ENCODE data around the gene ZNF750.

ZNF750 gene

GRCh38 chr17:82874011-82874835, 34.4 kb upstream of the ZNF750 start:
- H3K4me2 ChIP-seq (ENCODE audit: low read depth, low read length): no peak overlapping the region
- H3K79me2 ChIP-seq (ENCODE audit: low read length): peaks cover 11% of the 10 kb centered on the region; the same call in 1 of the 2 replicates
- H4K20me1 ChIP-seq (ENCODE audit: insufficient read depth, low read length): no peaks in the 10 kb centered on the region
- TF ChIP-seq CTCF (IDR thresholded peaks at IDR 0.05; ENCODE audit: low read length): no peak
- no peak for TF ChIP-seq EZH2 (optimal IDR thresholded peaks at IDR 0.05; ENCODE audit: low read depth, low read length)
- TF ChIP-seq EZH2phosphoT487 (IDR thresholded peaks at IDR 0.05; ENCODE audit: low read length): no peak
- H3K4me1 ChIP-seq (ENCODE audit: low read length): no peaks in the 10 kb centered on the region
- H3K27ac ChIP-seq (ENCODE audit: low read length): no peak overlapping the region
- no peaks in the 10 kb centered on the region for H3K9me2 ChIP-seq (replicated peaks; ENCODE audit: insufficient read depth, low read length)
- H3K4me3 ChIP-seq (ENCODE audit: low read length): no peak overlapping the region
- no peaks in the 10 kb centered on the region for H3K36me3 ChIP-seq (replicated peaks; ENCODE audit: insufficient read depth, low read length)
- DNase-seq: no peak
- H3K27me3 ChIP-seq (replicated peaks; ENCODE audit: insufficient read depth, low read length): no peaks in the 10 kb centered on the region
- H3F3A ChIP-seq (ENCODE audit: insufficient read depth, low read length): no peaks in the 10 kb centered on the region
- no peaks in the 10 kb centered on the region for H3K9me3 ChIP-seq (replicated peaks; ENCODE audit: insufficient read depth, low read length)
- H2AFZ ChIP-seq (ENCODE audit: low read length): no peak overlapping the region
- no peak overlapping the region for H3K9ac ChIP-seq (ENCODE audit: low read length)

- Histone ChIP-seq H3K79me2 (ENCODE audit: low read length) (peaks cover 6% of the 10 kb centered on the region; the same call in 1 of the 2 replicates), H3K27ac (ENCODE audit: low read length) (no peak overlapping the region)
Measured at GRCh38 chr17:82873521-82873920, 33.7 kb upstream of the ZNF750 start.

GRCh38 chr17:82872591-82873520, 33.0 kb upstream of the ZNF750 start:
- no peak overlapping the region for H3K9ac ChIP-seq (ENCODE audit: low read length)
- peaks cover 8% of the 10 kb centered on the region; the same call in 1 of the 2 replicates for H3K79me2 ChIP-seq (ENCODE audit: low read length)
- H4K20me1 ChIP-seq (ENCODE audit: insufficient read depth, low read length): no peaks in the 10 kb centered on the region
- H3F3A ChIP-seq (ENCODE audit: insufficient read depth, low read length): no peaks in the 10 kb centered on the region
- no peaks in the 10 kb centered on the region for H3K9me3 ChIP-seq (replicated peaks; ENCODE audit: insufficient read depth, low read length)
- H2AFZ ChIP-seq (ENCODE audit: low read length): no peak overlapping the region
- H3K27me3 ChIP-seq (replicated peaks; ENCODE audit: insufficient read depth, low read length): no peaks in the 10 kb centered on the region
- no peaks in the 10 kb centered on the region for H3K4me1 ChIP-seq (ENCODE audit: low read length)
- H3K4me2 ChIP-seq (ENCODE audit: low read depth, low read length): no peak overlapping the region
- H3K27ac ChIP-seq (ENCODE audit: low read length): no peak overlapping the region
- no peaks in the 10 kb centered on the region for H3K9me2 ChIP-seq (replicated peaks; ENCODE audit: insufficient read depth, low read length)
- no peak for DNase-seq
- no peak overlapping the region for H3K4me3 ChIP-seq (ENCODE audit: low read length)
- TF ChIP-seq EZH2 (optimal IDR thresholded peaks at IDR 0.05; ENCODE audit: low read depth, low read length): no peak
- TF ChIP-seq CTCF (IDR thresholded peaks at IDR 0.05; ENCODE audit: low read length): no peak
- TF ChIP-seq EZH2phosphoT487 (IDR thresholded peaks at IDR 0.05; ENCODE audit: low read length): no peak
- no peaks in the 10 kb centered on the region for H3K36me3 ChIP-seq (replicated peaks; ENCODE audit: insufficient read depth, low read length)

More at GRCh38 chr17:82873521-82873920, 33.7 kb upstream of the ZNF750 start:
- H3K27me3 ChIP-seq (replicated peaks; ENCODE audit: insufficient read depth, low read length): no peaks in the 10 kb centered on the region
- H3K9ac ChIP-seq (ENCODE audit: low read length): no peak overlapping the region
- H2AFZ ChIP-seq (ENCODE audit: low read length): no peak overlapping the region
- H4K20me1 ChIP-seq (ENCODE audit: insufficient read depth, low read length): no peaks in the 10 kb centered on the region
- no peaks in the 10 kb centered on the region for H3K9me2 ChIP-seq (replicated peaks; ENCODE audit: insufficient read depth, low read length)
- DNase-seq: no peak
- no peaks in the 10 kb centered on the region for H3K36me3 ChIP-seq (replicated peaks; ENCODE audit: insufficient read depth, low read length)
- H3K4me3 ChIP-seq (ENCODE audit: low read length): no peak overlapping the region
- no peaks in the 10 kb centered on the region for H3K9me3 ChIP-seq (replicated peaks; ENCODE audit: insufficient read depth, low read length)
- H3K4me2 ChIP-seq (ENCODE audit: low read depth, low read length): no peak overlapping the region
- H3K4me1 ChIP-seq (ENCODE audit: low read length): no peaks in the 10 kb centered on the region
- no peaks in the 10 kb centered on the region for H3F3A ChIP-seq (ENCODE audit: insufficient read depth, low read length)
- no peak for TF ChIP-seq EZH2phosphoT487 (IDR thresholded peaks at IDR 0.05; ENCODE audit: low read length)
- TF ChIP-seq EZH2 (optimal IDR thresholded peaks at IDR 0.05; ENCODE audit: low read depth, low read length): no peak
- no peak for TF ChIP-seq CTCF (IDR thresholded peaks at IDR 0.05; ENCODE audit: low read length)

All from MM.1S (cell line).